Muscle of back (tissue), 11 donors: ENCODE measurements around the gene KIRREL3. TPM values are rescaled to one million over a fixed set of nuclear protein-coding genes. Genes with fewer than 3 reads are reported as not detected.
A peak's percentile ranks its signal among the peaks of the same experiment; 100 is the strongest.

Experiments
- DNase-seq, 3 donors: peaks; one replicate each; pipeline versions ENCODE4 v3.0.0 to v3.0.0-alpha.2; 2013
- polyA plus RNA-seq, 10 donors: library from polyadenylated mRNA; unstranded; fragments of 120-200 nt; gene quantifications; one replicate each; pipeline ENCODE4 v1.2.1, GENCODE V29; 2013; ENCODE audit not compliant: insufficient read length in 10 of 10

KIRREL3 gene
- polyA plus RNA-seq, 10 donors, result 0.44 to 2.8 (median 1.2) TPM

DNA sequence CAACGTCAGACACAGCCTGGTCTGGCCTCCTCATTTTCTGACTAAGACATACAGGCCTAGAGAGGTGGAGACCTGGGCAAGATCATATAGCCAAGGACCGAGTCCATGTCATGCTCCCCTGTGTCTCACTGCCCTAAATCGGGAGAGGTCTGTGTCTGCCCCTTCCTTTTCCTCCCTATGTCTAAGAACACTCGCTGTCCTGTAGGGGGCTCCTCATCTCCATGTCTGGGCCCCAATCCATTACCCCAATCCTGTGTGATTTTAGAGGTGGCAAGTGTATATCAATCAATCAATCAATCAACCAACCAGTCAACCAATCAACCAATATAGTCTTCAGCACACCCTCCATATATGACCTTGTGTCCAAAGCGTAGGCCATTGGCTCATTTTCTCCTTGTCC lies 125.7 kb downstream of the KIRREL3 start:
- DNase-seq, result no peak

- no peak for DNase-seq
Observed at GRCh38 chr11:126874276-126874675, 126.3 kb downstream of the KIRREL3 start.

- no peak for DNase-seq
Observed at GRCh38 chr11:126871792-126872191, 128.8 kb downstream of the KIRREL3 start.

DNA sequence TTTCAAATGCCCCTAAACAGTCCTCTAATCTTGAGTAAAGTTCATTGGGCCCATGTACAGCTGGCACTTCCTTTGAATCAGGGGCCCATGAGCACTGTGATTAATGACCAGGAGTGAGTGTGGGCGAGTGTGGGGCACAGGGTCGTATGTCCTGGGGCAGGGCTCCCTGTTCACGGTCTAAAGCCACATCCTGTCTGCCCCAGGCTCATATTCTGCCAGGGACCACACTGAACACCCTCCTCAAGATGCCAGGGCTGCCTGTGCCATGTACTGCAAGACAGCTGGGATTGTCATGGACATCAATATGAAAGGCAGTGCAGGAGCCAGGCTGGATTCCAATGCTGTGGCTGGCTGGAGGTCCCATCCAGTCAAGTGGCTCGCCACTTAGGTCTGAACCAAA lies 130.5 kb downstream of the KIRREL3 start:
- DNase-seq, result no peak

DNA sequence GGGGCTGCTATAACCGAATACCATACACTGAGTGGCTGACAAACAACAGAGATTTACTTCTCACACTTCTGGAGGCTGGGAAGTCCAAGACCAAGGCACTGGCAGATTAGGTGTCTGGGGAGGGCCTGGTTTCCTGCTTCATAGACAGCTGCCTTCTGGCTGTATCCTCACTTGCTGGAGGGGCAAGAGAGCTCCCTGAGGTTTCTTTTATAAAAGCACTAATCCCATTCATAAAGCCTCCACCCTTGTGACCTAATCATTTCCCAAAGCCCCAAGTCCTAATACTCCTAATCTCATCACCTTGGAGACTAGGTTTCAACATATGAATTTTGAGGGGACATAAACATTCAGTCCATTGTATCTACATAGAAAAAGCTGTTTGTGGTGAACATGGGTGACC lies 131.8 kb downstream of the KIRREL3 start:
- no peak for DNase-seq

DNA sequence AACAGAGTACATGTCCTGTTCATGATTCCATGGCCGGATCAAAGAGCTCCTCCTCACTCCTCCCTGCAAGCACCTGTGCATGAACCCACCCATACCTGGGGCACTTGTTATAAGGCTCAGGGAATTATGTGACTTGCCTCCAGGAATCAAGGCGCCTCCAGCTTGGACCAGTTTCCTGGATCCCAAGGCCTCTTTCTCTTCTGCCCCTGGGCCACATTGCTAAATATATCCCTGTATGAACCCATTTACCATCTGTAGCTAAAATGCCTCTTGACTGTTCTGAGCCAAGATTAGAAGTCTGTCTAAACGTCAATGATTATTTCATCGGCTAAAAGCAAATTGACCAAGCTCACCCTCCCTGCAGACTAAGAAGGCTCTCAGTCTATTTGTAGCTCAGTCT lies 135.6 kb downstream of the KIRREL3 start:
- no peak for DNase-seq

- DNase-seq, result no peak
Observed at GRCh38 chr11:126863294-126863997, 137.1 kb downstream of the KIRREL3 start.

- DNase-seq, result no peak
Observed at GRCh38 chr11:126862664-126863243, 137.8 kb downstream of the KIRREL3 start.

GRCh38 chr11:126861796-126862459 lies 138.6 kb downstream of the KIRREL3 start:
- no peak for DNase-seq

GRCh38 chr11:126857860-126858808 lies 142.4 kb downstream of the KIRREL3 start:
- DNase-seq, result peak in 1 of 3 donors; percentile 22

DNA sequence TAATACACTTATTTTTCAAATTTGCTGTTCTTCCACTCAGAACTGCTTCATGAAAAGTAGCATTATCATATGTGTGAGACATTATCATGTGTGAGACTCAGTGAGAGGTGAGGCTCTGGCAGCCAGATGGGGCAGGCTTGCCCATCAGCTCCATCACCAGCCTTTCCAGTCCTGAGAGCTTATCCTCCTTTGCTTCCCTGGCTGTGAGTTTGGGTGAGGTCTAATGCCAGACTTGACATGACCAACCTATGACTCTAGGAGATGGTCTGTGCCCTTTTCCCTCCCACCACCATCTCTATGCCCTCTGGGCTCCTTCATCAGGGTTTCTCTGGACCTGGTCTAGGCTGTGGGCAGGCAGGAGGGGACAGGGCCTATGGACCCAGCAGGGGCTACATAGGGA lies 145.0 kb downstream of the KIRREL3 start:
- no peak for DNase-seq

DNA sequence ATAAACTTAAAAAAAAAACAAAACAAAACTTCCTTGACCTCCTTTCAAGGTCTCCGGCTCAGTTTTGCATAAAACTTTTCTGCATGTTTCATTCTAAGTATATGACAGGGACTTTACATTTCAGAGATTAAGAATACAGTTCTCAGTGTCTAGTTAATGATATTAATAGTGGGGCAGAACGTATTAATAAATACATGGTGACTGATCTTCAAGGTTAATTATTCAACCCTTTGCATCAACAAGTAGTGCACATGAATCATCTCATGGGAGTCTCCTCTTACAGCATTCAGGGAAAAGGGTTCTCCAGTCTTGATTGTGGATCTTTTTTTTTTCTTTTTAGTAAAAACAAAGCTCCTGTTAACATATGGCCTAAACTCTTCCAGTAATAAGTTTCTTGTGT lies 146.8 kb downstream of the KIRREL3 start:
- no peak for DNase-seq

DNA sequence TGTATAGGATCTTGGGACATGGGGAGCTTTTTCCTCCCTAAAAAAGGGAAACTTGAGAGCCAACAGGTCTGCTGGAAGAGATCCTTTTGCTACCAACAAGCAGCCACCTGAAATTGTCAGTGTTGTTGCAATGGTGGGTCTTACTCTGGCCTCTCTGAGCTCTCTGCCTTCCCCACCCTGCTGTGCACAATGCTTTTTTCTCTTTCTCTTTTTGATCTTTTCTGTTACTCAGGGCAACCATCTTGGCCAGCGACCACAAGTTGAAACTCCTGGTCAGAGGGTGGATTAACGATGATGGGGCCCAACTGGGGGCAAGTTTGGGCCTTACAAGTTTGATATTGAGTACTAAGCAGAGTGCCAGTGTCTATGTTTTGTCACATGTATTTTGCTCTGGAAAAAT lies 155.8 kb downstream of the KIRREL3 start:
- DNase-seq, result no peak

- DNase-seq, result no peak
Observed at GRCh38 chr11:126843096-126843495, 157.5 kb downstream of the KIRREL3 start.

DNA sequence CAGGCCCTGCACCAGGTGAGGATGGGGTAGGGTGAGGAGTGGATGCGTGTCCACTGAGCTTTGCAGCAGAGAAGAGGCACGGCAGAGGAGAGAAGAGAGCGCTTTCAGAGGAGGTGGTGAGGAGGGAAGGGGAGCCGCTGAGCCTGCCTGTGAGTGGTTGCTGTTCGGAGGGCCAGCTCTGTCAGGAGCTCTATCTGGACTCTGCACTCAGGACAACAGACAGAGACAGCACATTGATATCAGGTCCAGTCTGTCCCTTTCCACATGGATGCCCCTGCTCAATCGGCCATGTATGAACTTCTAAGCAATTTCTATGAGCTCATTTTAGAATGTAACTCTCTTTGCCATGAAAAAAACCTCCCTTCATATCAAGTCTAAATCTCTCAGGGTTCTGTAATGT lies 158.6 kb downstream of the KIRREL3 start:
- no peak for DNase-seq

DNA sequence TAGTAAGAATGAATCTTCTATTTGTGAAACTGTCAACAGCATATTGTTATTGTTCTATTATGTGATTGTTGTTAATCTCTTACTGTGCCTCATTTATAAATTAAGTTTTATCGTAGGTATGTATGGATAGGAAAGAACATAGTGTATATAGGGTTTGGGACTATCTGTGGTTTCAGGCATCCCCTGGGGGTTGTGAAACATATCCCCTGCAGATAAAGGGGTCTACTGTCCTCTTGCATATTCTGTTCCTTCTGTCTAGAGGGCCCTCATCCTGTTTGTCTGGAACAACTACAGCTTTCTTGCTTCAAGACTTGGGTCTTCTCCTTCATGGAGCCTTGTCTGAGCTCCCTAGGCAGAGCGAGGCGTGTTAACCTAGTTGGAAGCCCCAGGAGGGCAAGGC lies 159.6 kb downstream of the KIRREL3 start:
- DNase-seq, result no peak

- no peak for DNase-seq
Observed at GRCh38 chr11:126840201-126840886, 160.2 kb downstream of the KIRREL3 start.

DNA sequence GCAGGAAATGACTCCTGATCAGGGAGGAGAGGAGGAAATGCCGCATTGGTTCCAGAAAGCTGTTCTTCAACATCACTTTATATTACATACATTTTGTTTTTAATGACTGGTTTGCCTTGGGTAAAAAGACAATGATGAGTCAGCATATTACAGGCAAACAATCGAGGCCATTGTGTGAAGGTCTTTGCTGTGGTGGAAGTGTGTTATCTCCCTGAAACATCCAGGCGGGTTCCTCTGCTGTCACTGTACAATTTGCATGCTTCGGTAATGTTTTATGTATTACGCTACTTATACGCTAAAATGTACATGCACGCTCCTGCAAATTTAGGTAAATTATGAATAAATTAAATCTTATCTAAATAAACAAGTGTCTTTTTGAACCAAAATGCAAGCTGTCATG lies 161.1 kb downstream of the KIRREL3 start:
- no peak for DNase-seq

GRCh38 chr11:126838779-126839178 lies 161.8 kb downstream of the KIRREL3 start:
- DNase-seq, result no peak

GRCh38 chr11:126837581-126837980 lies 163.0 kb downstream of the KIRREL3 start:
- DNase-seq, result no peak

DNA sequence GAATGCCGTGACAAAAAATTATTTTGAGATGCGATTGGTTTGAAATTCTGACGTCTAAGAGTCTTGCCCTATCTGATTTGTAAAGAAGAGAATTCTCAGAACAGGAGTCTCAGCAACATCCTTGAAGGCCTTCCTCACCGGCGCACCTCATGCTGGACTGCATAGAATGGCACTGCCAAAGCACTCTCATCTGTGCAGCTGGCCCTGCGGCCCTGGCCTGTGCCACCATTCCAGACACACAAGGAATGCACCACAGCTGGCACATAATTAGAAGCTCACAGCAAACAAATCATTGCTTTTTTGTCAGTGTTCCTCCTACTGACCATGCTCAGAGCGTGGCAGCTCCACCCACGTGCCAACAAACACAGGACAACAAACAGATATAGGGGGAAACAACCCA lies 166.0 kb downstream of the KIRREL3 start:
- DNase-seq, result no peak

GRCh38 chr11:126834149-126834548 lies 166.4 kb downstream of the KIRREL3 start:
- DNase-seq, result peak; percentile 18 to 90 (median 36)
